GM19023 (cell line): Measurements from ENCODE around the gene RNF217.

Experiments used
- ATAC-seq: cut with Tn5 transposase; IDR thresholded peaks from one replicate; pipeline ENCODE4 v1.9.1; 2021; ENCODE audit warnings: mild to moderate bottlenecking, moderate library complexity; ENCODE audit not compliant: unreplicated experiment

Gene RNF217

DNA sequence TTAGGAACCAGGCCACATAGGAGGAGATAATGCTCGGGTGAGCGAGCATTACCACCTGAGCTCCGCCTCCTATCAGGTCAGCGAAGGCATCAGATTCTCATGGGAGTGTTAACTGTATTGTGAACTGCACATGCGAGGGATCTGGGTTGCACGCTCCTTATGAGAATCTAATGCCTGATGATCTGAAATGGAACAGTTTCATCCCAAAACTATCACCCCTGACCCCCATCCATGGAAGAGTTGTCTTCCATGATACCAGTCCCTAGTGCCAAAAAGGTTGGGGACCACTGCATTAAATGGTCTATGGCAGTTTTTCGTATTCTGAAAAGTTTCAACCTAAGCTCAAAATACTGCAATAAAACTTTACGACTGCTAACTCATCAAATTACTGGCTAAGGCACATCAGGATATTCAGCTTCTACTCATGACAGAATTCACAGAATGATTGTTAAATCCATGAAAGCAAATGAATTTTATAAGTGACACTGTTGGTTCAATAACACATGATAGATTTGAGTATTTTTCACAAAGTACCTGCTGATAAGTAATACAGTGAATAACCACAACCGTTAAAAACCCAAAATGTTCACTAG, 25.9 kb downstream of the RNF217 start:
- ATAC-seq: no peak

DNA sequence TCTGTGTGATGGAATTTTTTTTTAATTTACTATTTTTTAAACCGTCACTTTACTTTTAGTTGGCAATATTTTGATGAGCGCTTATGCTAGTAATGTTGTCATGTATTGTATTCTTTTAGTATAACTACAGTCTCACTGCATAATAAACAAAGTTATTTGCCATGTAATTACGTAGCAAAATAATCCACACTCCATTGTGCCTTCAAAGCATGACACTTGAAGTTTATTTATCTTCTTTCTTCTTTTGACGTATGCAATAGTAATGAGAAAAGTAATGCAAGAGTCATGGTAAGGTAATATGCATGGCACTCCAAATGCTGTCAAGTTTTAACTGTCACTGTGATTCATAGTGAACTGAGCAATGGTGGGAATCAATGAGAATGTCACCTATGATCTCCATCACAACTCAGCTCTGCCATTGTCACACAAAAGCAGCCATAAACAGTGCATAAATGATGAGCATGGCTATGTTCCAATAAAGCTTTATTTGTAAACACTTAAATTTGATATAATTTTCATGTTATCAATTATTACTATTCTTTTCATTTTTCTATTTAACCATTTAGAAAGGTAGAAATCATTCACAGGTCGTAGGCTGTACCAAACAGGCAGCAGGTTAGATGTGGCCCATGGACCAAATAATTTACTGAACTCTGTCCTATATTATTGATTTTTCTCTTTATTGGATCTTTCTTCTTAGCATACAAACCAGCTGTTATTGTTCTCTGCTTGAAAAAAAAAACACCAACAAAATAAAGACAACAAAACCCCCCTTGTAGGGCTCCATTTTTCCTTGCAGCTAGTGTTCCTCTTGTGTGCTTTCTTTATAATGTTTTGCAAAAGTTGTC, 27.1 kb downstream of the RNF217 start:
- ATAC-seq: no peak

DNA sequence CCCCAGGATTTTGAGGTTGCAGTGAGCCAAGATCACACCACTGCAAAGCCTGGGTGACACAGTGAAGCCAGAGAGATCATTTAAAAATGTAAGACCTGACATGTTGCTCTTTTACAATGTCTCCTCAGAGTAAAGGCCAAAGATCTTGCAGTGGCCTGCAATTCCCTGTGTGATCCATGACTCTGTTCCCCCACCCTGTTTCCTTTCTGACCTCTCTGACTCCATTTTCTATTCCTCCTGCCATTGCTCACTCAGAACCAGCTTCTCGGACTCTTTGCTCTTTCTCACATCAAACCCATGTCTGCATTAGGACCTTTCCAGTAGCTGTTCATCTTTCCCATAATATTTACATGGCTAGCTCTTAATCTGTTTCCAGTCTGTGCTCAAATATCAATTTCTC, 28.8 kb downstream of the RNF217 start:
- ATAC-seq: no peak

DNA sequence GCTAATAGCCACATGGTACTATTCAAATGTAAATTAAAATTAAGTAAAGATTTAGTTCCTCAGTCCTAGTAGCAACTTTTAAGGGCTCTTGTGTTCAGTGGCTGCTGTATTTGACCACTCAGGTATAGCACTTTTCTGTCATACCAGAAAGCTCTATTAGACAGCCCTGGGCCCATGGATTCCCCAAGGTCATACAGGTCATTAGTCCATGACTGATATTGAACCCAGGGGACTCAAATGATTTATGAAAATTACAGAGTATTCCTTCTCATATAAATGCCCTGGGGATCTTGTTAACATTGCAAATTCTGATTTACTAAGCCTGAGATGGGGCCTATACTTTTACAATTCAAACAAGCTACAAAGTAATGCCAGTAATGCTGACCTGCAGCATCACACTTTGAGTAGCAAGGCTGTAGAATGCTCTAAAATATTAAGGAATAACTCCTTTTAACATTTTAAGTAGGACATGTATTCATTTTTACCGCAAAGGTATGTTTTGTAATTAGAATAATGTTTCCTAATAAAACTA, 29.6 kb downstream of the RNF217 start:
- ATAC-seq: no peak

DNA sequence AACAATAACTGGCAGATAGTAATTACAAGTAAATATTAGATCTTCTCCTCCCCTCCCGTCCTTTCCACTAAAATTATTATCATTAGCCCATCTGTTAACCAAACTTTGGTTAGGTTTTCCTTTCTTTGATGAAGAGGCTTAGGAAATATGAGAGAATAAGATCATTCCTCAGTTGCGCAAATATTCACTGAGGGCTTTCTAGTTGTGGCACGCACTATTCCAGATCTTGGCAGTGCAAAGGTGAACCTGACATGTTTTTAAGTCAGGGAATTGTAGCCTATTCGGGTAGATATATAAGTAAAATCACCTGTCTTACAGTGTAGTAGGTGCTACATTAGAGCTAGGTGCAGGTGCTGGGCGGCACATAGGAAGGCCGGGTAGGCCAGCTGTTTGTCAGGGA, 31.1 kb downstream of the RNF217 start:
- no peak for ATAC-seq

DNA sequence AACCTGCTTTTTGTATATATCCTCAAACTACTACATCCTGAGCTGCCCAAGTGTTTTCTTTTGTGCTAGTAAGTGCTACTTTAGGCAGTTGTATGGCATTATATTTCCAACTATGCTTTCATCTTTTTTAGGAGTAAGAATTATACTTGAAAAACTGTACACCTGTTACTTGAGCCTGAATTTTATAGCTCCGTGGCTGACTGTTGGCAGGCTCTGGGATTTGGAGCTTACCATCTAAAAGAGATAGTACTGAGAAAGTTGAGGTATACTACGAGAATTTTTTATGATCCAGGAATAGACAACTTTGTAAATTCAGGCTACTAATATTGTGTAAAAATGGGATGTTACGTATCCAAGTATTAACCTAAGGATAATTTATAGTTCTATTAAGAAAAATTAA, 32.4 kb downstream of the RNF217 start:
- no peak for ATAC-seq

DNA sequence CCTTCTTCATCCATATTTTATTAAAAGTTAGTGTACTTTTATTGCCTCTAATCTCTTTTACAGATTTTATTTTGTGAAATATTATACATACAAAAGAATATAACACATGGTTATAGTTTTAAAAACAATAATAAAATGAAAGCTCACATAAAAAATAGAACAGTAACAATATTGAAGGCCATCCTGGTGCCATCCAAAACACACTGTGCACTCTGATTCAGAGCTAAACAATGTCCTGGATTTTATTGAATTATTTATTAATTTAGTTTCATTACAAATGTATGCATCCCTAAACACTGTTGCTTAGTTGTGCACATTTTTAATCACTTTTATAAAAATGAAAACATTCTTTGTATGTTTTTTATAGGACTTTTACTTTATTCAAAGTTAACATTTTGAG, 32.9 kb downstream of the RNF217 start:
- ATAC-seq: no peak

DNA sequence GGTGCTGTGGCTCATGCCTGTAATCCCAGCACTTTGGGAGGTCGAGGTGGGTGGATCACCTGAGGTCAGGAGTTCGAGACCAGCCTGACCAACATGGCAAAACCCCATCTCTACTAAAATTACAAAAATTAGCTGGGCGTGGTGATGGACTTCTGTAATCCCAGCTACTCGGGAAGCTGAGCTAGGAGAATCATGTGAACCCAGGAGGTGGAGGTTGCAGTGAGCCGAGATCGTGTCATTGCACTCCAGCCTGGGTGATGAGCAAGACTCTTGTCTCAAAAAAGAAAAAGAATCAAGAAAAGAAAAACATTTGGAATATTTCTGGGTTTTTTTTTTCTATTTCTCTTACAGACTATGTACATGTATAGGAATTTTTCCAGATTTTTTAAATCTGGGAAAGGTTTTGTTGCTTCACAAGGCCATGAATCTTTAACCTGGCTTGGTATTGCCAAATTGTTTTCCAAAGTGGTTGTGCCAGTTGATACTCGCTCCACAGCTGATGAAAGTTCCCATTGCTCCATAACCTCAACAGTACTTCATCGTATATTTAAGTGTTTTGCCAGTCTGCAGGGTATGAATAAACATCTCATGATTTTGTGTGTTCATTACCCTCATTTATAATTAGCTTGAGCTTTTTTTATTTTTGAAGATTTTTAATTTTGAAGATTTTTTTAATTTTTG, 33.5 kb downstream of the RNF217 start:
- ATAC-seq: no peak

DNA sequence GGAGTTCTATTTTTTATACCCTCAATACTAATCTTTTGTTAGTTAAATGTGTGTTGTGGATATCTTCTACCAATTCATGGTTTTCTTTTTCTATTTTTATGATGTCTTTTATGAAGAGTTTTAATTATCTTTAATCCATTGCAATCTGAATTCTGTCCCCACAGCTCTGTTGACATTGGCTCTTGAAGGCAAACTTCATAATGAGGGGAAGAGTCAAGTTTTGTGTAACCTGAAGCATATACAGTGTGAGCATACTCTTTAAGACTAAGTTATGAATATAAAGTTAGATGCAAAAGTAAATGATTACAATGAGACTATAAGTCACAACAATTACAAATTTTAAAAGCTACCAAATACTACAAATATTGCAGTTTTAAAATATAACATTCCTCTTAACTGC, 34.2 kb downstream of the RNF217 start:
- ATAC-seq: no peak

DNA sequence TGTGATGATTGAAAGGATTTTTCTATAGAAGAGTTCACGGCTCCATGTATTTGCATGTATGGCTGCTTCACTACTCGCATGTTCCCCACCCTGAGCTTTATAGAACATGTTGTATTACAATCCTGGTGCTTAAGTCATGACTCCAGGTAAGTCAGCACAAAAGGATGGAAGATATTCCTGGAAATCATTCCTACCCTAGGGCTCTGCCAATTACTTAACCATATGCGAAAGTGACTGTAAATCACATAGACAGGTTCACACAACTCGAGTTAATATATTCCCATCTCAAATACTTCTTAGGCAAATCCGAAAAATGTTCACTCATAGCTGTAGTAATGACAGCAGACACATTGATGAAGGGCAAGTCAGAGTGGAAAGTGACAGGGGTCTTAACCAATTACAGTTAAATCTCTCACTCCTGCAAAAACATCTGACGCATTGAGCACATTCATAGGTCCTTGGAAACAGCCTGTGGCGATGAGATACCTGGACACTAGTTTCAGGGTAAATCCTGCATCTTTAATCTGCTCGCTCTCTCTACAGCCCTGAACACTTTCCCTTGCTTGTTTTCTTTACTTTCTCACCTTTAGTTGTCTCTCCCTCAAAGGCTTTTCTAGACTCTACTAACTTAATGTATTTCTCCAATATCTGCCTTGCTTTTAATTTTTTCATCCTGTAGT, 35.1 kb downstream of the RNF217 start:
- ATAC-seq: no peak

DNA sequence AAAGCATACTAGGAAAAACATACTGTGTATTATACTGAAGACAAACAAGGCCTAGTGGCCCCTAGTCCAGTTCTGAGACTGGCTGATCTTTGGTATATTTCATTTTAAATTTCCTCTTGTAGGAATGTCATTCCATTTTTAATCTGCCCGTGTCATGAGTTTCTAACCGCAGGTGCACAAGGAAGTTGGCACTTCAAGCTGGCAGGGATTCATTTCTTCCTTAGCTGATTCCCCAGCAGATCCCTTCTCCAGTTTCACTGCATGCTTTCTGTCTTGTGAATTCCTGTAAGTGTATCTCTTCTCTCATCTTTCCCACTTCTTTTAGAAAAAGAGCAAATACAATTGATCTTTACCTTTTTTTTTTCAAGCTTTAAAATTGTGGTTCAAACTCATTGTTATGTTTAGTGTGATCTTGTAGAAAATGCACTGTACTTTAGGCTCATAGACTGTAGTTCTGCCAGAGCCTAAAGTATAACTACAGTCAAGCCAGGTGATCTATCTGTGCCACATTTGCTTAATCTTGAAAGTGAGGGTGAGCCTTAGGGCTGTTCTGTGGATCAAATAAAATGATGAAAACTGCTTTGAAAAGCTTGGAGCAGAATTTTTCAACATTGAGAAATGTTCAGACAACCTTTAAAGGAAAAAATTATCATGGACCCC, 37.0 kb downstream of the RNF217 start:
- ATAC-seq: no peak

DNA sequence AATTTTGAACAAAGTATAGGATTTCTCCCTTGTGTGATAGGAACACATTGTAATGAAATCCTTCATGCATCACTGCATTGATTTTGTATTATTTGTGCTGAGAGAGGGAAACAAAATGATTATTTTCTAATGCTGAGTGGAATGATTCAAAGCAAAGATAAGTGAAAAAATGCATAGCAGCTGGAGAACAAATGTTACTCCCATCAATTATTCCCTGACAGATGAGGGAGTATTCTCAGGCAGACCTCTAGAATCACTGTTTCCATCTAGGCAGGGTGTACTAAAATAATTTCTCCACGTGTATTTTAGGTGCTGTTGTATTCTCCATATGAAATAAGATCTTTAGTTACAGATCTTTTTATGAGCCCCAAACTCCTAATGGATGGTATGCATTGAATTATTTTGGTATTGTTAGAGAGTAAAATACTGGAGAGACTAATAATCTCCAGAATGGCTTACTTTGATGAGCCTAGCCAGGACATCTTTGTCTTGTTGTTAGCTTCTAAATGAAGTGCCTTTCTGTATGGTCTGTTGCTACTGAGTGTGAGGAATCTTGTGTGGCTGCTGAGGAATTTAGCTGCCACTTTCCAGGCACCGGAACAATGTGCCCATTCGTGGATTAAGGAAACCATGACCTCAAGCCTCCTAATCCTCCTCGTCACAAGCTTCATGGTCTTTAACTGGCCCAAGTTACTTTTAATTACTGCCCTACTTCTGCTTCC, 39.6 kb downstream of the RNF217 start:
- ATAC-seq: no peak

DNA sequence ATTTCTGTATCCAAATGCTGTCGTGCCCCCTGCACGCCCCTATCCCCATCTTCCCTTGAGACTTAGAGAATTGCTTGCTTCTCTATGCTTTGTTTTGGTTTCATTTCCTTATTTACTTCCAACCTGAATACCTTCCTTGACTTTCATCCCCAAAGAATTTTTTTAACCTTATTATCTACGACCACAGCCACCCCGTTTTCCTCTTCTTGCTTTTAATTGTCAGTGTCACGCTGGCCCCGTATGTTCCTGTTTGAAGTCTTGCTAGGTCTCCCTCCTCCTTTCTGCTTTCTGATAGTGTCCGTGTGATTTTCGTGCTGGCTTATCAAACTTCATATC, 40.1 kb downstream of the RNF217 start:
- no peak for ATAC-seq

DNA sequence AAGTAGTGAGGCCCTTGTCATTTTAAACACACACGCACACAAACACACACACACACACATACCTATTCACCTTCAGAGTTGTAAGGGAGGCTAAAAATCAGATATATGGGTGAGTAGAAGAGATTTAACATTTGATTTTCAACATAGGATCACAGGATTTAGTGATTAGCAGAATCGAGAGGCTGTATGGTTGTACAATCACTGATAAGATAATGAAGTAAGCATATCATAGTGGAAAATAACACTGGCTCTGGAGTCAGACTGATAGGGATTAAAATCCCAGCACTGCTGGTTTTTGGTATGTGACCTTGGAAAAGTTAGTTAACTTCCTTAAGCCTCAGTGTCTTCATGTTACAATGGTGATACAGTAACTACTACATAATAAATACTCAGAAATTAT, 40.8 kb downstream of the RNF217 start:
- no peak for ATAC-seq

DNA sequence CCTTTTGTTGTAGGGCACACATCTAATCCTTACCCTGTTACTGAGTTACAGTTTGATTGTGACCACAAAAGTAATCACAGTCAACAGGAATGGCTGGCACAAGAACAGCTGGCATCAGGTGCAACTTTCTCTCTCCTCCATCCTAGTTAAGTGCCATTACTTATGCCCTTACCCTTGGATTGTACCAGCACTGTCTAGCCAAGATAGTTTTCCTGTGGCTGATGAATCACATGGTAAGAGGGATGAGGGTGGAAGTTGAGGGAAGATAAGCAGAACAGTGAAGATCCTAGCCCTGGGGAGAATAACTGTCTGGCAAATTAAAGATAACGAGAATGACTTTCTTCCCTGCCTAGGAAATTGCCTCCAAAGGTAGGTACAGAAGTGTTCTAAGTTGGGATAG, 42.0 kb downstream of the RNF217 start:
- no peak for ATAC-seq

DNA sequence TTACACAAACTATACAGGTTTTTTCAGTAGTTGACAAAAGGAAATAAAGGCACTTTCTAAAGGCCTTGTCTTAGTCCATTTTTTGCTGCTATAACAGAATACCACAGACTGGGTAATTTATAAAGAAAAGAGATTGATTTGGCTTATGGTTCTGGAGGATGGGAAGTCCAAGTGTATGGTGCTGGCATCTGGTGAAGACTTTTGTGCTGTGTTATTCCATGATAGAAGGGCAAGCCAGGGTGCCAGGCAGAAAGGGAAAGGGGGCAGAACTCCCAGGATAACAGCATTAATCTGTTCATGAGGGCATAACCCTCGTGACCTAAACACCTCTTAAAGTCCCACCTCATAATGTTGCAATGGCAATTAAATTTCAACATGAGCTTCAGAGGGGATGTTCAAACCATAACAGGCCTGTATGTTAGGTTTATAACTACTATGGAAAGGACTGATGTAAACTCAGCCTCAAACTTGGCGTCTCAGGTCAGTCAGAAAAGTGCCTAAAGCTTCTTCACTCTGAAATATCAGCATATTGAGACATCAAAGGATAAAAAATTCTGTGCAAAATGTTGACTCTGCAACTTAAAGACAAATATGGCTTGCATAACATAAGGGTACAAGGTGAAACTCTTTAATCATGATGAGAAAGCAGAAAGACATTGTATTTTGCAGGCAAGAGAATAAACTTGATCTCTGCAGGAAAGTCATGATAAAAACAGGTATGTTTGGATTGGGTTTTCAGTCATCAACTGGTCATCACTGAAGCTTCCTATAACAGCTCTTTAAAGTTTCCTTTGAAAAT, 42.8 kb downstream of the RNF217 start:
- no peak for ATAC-seq

DNA sequence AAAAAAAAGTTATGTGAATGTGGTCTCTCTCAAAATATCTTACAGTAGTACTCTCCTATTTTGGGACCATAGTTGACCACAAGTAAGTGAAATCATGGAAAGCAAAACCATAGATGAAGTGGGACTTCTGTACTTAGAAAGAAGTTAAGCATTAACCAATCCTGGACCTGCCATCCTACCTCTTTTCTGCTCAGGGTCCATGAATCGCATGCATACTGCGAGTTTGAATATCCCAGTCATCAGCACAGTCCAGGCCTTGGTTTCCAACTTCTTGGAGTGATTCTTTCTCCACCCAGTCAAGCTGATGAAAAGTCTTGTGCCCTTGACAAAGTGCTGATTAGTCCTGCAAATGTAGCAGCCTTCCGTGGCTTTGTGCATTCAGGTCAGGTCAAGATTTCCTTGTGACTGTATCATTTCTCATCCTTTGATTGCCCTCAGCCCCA, 46.0 kb downstream of the RNF217 start:
- no peak for ATAC-seq

DNA sequence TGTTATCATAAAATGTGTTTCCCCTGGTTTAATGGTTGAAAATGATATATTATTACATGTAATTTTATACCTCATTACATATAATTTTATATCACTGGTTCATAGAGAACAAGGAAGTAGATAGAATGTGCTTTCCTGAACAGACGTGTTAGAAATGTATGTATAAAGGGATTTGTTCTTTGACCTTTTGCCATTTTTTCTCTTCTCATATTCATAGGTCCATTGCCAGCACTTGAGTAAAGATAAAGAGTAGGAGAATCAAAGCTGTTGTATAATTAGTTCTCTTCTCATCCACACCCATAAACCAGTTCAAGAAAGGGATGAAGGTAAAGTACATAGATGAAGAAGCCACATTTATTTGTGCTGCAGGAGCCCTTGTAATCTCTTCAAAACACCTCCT, 46.7 kb downstream of the RNF217 start:
- ATAC-seq: no peak

DNA sequence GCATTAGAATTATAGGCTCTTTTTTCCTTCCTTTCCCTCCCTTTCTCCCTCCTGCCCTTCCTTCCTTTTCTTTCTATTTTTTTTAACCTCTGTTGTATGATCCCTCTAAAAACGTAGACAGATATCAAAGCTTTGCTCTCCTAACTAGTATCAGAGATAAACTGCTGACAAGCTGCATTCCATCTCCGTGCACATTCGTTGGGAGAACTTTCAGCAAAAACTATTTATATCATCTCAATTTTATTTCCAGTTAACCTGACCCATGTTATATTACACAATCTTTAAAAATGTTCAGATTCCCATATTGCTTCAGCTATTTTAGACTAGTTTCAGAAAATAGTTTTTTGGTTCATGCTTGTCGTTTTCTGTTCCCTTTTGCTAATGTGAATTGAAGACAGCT, 47.3 kb downstream of the RNF217 start:
- no peak for ATAC-seq
